WERI-Rb-1 (cell line): ENCODE results near the gene NUDT21.
A peak's percentile ranks its signal among the peaks of the same experiment; 100 is the strongest.

Experiments
- DNase-seq: peaks from one replicate; pipeline ENCODE4 v3.0.0-alpha.2; 2020
- H3K27ac ChIP-seq: fragments of 250-450 bp; sonication (Bioruptor Pico); 2 replicates; pipeline ENCODE4 v1.5.1; 2020; ENCODE audit warnings: mild to moderate bottlenecking, moderate library complexity
- H3K27me3 ChIP-seq: fragments of 250-450 bp; sonication (Bioruptor Pico); 2 replicates; pipeline ENCODE4 v1.5.1; 2021; ENCODE audit warnings: mild to moderate bottlenecking, low read depth, moderate library complexity; ENCODE audit not compliant: insufficient read depth, severe bottlenecking
- H3K36me3 ChIP-seq: fragments of 250-450 bp; sonication (Bioruptor Pico); 2 replicates; pipeline ENCODE4 v1.5.1; 2020; ENCODE audit warnings: mild to moderate bottlenecking, moderate library complexity
- H3K4me3 ChIP-seq: 2 replicates; pipeline ENCODE4 v1.5.1; 2011; ENCODE audit warnings: low read depth, mild to moderate bottlenecking, control low read depth, low read length
- H3K9me3 ChIP-seq: fragments of 250-450 bp; sonication (Bioruptor Pico); 2 replicates; pipeline ENCODE4 v1.5.1; 2021; ENCODE audit warnings: mild to moderate bottlenecking, moderate library complexity; ENCODE audit not compliant: severe bottlenecking
- TF ChIP-seq, protein P1 (sequence below): IDR thresholded peaks from 2 replicates; pipeline ENCODE4 v1.5.1; 2011; ENCODE audit warnings: low read depth, mild to moderate bottlenecking, control low read depth, inconsistent platforms, low read length

NUDT21 gene

DNA sequence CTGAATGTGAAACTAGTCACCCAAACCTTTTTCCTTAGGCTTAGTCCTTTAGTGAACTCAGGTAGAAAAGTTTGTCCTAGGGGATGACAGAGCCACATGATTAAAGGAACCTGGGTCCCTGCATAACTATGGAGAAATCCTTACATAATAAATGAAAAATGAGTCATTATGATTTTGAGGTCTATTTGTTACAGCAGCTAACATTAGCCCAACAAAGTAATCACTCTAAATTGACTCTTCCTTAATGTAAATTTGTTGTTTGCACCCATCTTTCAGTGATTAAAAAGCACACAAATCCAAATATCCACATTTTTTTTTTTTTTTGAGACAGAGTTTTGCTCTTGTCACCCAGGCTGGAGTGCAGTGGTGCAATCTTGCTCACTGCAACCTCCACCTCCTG lies 32.3 kb upstream of the NUDT21 start:
- H3K36me3 ChIP-seq = peaks cover 27% of the 10 kb centered on the region
- no peak overlapping the region for H3K4me3 ChIP-seq
- H3K27ac ChIP-seq = peak overlapping the region; percentile 86
- no peaks in the 10 kb centered on the region for H3K27me3 ChIP-seq
- DNase-seq = no peak
- no peaks in the 10 kb centered on the region for H3K9me3 ChIP-seq
- TF ChIP-seq, protein P1, sequence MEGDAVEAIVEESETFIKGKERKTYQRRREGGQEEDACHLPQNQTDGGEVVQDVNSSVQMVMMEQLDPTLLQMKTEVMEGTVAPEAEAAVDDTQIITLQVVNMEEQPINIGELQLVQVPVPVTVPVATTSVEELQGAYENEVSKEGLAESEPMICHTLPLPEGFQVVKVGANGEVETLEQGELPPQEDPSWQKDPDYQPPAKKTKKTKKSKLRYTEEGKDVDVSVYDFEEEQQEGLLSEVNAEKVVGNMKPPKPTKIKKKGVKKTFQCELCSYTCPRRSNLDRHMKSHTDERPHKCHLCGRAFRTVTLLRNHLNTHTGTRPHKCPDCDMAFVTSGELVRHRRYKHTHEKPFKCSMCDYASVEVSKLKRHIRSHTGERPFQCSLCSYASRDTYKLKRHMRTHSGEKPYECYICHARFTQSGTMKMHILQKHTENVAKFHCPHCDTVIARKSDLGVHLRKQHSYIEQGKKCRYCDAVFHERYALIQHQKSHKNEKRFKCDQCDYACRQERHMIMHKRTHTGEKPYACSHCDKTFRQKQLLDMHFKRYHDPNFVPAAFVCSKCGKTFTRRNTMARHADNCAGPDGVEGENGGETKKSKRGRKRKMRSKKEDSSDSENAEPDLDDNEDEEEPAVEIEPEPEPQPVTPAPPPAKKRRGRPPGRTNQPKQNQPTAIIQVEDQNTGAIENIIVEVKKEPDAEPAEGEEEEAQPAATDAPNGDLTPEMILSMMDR = no peak

DNA sequence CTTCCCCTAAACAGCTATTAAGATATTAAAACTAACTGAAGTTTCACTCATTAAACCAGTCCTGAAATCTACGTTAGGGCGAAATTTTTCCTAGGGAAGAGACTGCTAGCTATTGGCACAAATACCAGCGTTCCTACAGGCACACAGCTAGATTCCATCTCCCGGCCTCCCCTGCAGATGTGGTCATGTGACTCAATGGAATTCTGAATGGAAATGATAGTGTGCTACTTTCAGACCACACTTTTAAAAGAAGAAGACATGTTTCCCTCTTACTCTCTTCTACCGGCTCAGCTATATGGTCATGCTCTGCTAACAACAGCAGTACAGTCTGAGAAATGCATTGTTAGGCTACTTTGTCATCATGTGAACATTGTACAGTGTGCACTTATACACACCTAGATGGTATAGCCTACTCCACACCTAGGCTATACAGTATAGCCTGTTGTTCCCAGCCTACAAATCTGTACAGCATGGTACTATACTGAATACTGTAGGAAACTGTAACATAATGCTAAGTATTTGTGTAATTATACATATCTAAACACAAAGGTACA lies 31.6 kb upstream of the NUDT21 start:
- Histone ChIP-seq H3K27me3 (no peaks in the 10 kb centered on the region), H3K36me3 (peaks cover 33% of the 10 kb centered on the region), H3K9me3 (no peaks in the 10 kb centered on the region), H3K4me3 (no peak overlapping the region), H3K27ac (peak overlapping the region; percentile 86)
- TF ChIP-seq, protein P1 = no peak
- no peak for DNase-seq

DNA sequence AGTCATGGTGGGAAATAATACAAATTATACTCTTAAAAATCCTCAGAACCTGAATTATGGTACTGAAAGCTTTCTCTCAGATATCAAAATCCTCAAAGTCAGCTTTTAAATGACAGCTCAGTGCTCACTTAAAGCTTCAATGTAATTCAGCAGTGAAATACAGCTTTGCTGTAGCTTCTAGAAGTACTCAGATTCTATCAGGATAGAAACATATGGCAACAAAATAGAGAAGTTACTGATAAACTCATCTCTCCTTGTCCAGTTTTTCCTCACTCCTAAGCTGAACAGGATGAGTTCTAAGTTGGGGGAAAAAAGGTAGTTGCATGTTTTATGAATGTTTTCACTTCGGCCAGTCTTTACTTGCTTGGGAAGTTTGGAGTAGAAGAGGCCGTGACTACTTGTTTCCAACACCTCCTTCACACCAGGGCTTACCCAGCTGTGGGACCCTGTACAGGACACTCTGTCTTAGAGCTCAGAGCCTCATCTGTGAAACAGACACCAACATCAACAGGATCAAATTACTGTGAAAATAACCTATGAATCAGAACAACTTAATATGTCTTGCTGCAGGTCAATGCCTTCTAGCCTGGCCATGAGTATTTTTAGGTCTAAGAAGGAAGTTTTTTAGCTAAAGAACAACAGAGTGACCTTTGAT lies 30.5 kb upstream of the NUDT21 start:
- DNase-seq = peak; percentile 41
- Histone ChIP-seq H3K9me3 (no peaks in the 10 kb centered on the region), H3K4me3 (no peak overlapping the region), H3K36me3 (peaks cover 43% of the 10 kb centered on the region), H3K27me3 (no peaks in the 10 kb centered on the region), H3K27ac (peak overlapping the region; percentile 86)
- TF ChIP-seq, protein P1 = no peak

DNA sequence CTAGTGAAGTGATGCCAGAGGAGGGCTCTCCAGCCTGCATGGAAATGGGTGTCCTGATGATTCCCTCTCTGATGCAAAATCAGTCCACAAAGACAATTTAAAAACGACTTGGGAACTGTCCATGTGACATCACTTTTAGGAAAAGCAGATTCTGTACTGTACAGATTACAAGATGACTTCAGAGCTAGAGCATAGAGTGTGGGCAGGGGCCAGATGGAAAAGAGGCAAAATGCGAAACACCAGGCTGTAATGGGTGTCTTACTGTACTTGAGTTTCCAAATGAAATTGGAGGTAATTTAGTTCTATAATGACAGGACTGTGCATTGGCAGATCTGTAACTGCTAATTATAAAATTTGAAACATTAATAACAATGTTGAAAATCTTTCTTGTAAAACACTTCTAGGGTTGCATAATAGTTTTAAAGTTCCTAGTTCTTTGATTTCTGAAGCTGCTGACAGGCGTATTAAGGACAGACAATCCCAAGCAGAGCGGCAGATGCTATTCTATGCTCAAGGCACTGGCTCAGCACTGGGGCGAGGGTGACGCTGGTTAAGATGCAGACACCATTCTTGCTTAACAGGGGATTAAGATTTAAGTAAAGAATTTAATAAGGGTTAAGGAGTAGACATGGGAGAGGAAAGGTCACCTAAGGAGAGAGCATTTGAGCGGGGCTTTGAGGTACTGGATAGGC lies 29.8 kb upstream of the NUDT21 start:
- peak; percentile 93 for DNase-seq
- H3K27ac ChIP-seq = peak overlapping the region; percentile 86
- H3K4me3 ChIP-seq = no peak overlapping the region
- peaks cover 48% of the 10 kb centered on the region for H3K36me3 ChIP-seq
- H3K27me3 ChIP-seq = no peaks in the 10 kb centered on the region
- TF ChIP-seq, protein P1 = no peak
- no peaks in the 10 kb centered on the region for H3K9me3 ChIP-seq

DNA sequence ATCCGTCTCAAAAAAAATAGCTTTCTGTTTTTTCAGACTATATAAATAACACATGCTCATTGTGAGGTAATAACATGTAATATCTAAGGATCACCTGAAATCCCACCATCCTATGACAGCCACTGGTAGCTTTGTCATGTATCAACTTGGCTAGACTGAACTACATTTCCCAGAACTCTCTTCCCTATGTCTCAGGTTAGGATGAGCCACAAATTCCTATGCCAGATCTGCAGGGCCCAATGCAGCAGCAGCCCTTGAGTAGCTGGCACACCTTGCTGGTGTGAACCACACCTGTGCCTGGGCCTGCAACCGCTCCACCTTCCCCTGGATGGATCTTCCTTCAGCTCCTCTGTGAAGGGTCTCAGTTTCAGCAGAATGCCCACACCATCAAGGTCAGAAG lies 28.3 kb upstream of the NUDT21 start:
- peak overlapping the region; percentile 86 for H3K27ac ChIP-seq
- no peak for DNase-seq
- TF ChIP-seq, protein P1 = no peak
- no peak overlapping the region for H3K4me3 ChIP-seq
- no peaks in the 10 kb centered on the region for H3K27me3 ChIP-seq
- peaks cover 53% of the 10 kb centered on the region for H3K36me3 ChIP-seq
- no peaks in the 10 kb centered on the region for H3K9me3 ChIP-seq
